ENCODE data around the gene CFAP92.
"Not testable (repeated sequence)": the region's sequence is repeated elsewhere in the genome, so short reads cannot be mapped to it uniquely, and the experiment has no call there.

Gene CFAP92

DNA sequence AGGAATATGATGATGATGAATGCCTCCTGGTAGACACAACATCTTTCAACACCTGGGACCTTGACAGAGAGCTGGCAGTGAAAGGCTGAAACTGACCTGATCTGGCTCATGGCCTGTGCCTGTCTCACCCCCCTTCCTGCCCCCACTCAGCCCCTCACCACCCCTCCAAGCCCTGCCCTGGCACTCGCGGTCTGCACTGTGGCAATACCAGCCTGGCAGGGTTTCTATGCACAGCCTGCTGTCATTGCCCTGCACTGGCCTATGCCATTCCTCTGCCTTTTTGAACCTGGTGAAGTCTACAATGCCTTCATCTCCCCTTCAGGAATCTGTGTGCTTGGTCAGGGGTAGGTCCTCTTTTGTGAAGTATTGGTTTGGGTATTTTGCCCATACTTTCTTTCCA lies 58.0 kb downstream of the CFAP92 start:
- no peak for DNase-seq

- DNase-seq = no peak
Observed at GRCh38 chr3:128933922-128934253, 60.0 kb downstream of the CFAP92 start.

DNA sequence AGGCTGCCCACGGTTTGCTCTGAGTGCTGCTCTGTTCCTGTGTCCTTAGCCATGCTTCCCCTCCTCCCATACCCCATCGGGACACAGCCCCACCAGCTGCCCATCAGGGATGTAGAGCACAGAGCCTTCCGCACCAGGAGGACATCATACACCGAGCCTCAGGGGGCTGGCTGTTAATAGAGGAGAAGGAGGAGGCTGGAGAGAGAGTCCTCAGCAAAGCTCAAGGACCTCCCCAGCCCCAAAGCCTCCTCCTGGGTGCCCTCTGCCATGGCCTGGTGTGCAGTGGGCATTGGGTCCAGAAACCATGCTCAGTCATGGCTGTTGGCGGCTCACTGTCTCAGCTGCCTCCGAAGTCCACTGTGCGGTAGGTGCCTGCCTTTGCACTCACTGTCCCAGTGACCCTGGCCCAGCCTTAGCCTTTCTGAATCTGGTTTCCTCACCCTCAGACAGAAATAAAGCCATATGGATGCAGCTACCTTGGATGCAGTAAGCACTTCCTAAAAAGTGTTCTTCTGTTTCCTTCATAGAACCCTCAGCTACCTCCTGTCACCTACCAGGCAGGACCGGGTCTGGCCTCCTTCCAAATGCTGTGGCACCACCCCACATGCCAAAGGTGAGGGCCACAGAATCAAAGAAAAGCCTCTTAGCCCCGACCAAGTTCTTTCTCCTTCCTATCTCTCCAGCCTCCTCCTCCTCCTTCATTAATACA lies 60.5 kb downstream of the CFAP92 start:
- DNase-seq = no peak

- no peak for DNase-seq
Observed at GRCh38 chr3:128932516-128933212, 61.2 kb downstream of the CFAP92 start.

GRCh38 chr3:128931046-128931445 lies 62.8 kb downstream of the CFAP92 start:
- DNase-seq = no peak

DNA sequence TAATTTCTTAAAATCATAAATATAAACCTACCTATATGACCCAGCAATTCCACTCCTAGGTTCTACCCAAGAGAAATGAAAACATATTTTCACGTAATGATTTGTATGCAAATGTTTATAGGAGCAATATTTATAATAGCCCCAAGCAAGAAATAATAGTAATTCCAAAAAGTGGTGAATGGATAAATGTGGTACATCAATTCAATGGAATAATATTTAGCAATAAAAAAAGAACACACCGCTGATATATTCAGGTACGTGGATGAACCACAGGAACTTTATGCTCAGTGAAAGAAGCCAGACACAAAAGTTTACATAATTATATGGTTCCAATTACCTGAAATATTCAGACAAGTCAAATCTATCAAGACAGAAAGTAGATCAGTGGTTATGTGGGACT lies 64.5 kb downstream of the CFAP92 start:
- no peak for DNase-seq

DNA sequence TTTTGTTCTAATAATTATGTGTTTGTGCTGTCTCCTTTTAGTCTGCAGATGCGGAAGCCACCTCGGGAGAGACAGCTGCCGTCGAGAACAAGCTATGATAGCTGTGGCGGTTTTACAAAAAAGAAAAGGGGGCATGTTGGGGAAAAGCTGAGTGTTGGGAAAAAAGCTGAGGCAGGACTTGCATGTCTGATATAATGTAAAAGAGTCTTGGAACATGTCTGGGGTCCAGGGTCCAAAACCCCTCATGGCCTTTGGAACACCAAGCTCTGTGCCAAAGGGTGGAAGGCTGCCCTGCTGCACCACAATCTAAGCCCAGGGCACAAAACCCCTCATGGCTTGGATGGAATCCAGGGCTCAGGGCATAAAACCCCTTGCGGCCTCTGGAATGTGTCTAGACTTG lies 69.9 kb downstream of the CFAP92 start:
- not testable (repeated sequence) for DNase-seq

DNA sequence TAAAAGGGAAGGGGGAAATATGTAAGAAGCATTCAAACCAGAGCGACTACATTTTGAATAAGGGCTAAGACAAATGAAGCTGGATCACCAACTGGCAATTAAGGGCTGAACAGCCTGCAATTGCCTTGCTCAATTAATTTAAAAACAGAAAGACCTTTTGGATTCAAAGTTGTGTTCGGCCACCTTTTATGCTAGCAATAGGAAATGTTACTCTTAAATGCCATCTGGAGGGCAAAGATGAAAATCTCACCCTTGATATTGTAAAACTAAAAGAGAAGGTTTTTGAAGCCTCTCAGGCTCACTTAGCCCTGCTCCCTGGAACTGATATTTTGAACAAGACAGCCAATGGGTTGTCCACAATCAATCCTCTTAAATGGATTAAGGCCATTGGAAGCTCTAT lies 70.3 kb downstream of the CFAP92 start:
- DNase-seq = no peak

DNA sequence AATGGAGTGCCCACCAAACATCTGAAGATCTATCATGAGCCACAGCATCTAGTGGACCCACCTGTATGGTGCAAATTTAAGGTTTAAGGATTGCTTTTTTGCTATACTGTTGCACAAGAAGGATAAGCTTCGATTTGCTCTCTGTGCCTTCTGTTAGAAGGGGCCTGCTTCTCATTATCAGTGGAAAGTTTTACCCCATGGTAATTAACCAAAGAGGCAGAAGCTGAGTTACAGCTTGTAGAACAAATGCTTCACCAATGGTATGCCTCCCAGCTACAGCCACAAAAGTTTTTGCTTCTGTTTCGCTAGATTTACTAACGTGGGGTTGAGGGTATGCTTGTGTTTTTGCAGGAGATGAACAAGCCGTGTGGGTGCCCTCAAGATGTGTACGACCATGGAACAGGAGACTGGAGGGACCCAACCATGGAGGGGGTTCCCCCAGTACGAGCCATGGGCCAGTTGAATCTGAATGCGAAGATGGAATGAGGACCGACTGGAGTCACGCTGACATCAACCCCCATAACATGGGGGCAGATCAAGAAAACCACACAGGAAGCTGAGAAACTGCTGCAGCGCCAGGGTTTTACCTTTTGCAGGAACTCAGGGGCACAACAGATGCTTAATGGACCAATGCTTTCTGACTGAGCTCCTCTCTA lies 70.9 kb downstream of the CFAP92 start:
- DNase-seq = peak; percentile 45 to 52

DNA sequence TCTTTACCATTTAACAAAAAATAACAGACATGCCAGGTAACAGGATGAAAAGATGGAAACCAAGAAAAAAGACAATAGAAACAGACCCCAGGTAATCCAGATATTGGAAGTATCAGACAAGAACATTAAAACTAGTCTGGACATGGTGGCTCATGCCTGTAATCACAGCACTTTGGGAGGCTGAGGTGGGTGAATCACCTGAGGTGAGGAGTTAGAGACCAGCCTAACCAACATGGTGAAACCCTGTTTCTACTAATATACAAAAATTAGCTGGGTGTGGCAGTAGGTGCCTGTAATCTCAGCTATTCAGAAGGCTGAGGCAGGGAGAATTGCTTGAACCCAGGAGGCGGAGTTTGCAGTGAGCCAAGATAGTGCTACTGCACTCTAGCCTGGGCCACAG lies 73.9 kb downstream of the CFAP92 start:
- no peak for DNase-seq

DNA sequence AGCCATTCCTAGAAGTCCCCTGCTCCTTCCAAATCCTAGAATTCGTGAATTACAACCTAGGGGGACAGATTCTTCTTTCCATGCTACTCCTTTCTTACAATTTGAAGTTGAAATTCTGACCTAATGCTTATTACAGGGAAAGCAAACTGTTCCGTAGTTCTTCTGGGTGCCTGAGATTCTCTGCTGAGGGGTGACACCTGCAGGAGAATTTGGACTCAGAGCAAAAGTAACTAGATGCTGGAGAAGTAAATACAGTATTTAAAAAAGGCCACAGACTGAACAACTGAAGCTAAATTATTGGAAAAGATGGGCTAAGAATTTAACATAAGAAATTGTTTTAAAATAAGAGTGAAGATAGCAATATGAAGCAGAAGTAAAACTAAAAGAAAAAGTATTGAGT lies 76.6 kb downstream of the CFAP92 start:
- DNase-seq = no peak

- DNase-seq = no peak
Observed at GRCh38 chr3:128914966-128915645, 78.8 kb downstream of the CFAP92 start.

- DNase-seq = no peak
Observed at GRCh38 chr3:128911911-128912310, 82.0 kb downstream of the CFAP92 start.

DNA sequence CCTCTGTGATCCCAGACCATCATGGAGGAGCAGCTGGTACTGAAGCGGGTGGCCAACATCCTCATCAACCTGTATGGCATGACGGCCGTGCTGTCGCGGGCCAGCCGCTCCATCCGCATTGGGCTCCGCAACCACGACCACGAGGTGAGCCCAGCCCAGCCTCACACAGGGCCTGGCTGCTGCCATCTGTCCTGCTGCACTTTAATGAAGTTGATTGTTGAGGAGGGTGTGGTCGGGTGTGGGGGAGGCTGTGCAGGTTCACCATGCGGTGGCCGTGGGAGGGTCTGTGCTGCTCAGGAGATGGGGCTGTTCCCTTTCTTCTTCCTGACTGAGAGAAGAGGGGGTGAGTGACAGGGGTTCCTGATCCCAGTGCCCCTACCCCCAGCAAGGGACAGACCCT lies 83.9 kb downstream of the CFAP92 start:
- no peak for DNase-seq

- DNase-seq = no peak
Observed at GRCh38 chr3:128908951-128909350, 84.9 kb downstream of the CFAP92 start.

DNA sequence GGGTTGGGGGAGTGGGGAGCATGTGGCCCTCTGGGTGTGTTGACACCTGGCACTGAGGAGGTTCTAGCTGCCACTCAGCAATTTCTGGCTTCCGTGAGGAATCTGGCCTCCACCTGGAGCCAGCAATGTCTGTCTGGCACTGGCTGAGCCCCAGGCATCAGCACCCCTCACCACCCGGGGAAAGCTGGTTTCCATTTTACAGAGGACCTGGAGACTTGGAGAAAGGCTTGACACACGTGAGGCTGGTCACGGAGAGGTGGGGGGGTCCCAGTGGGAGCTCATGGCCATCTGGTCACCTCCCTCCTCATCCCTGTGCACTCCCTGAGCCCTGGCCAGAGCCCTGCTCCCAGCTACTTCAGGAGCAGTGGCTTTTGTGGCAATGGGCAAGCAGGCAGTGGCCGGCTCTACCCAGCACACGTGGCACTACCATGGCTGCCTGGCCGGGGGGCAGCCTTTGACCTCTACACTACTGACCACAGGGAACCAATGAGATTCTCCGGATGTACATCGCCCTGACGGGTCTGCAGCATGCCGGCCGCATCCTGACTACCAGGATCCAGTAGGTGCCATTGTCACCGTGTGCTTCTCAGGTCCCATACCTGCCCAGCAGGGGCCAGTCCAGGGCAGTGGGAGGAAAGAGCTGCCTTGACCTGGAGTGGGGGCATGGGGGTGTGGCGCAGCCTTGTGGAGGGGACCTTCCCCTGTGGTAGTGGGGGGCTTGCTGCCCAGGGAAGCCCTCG lies 86.0 kb downstream of the CFAP92 start:
- DNase-seq = no peak

DNA sequence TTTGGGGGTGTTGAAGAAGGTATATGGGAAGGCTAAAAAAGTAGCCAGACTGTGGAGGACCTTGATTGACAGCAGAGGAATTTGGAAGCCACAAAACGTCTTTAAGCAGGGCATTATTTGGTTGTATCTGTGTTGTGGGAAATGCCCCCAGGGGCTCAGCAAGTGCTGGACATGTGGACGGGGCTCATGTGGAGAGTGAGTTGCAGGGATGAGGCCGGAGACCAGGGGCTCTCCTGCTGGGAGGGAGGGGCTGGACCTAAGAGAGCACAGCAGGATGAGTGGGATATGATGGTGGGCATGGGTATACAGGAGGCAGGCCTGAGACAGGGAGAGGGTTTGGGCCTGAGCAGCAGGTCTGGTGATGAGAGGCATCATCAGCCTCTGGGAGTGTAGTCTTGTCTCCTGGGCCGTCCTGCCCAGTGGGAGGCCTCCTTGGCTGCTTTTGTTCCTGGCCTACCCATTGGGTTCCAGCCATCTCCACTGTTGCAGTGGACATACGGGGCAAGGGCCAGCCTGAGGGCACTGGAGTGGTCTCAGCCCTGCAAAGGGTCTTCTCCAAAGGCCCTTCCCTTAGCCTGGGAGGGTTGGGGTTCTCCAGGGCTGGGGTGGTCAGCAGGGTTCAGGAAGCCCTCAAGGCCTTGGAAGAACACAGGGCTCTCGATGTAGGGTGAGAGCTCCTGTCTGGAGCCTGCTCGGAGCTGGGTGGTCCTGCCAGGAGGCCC lies 86.9 kb downstream of the CFAP92 start:
- DNase-seq = no peak

- no peak for DNase-seq
Observed at GRCh38 chr3:128906031-128906803, 87.7 kb downstream of the CFAP92 start.

DNA sequence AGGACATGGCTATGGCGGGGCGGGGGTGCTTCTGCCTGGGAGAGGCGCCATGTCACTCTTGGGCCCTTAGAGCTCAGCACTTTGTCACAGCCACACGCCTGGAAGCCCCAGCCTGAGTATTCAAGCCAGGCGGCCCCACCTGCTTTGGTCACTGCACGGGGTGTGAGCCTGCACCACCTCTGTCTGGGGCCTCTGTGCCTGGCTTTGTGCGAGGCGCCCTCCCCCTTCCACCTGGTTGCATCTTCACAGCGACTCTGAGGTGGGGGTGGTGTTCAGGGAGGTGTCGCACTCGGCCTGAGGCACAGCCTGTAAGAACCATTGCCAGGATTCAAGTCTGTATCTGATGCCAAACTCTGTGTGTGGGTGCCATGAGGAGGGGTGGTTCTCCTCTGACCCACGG lies 90.4 kb downstream of the CFAP92 start:
- DNase-seq = no peak

- no peak for DNase-seq
Observed at GRCh38 chr3:128902426-128902825, 91.5 kb downstream of the CFAP92 start.
